Kidney epithelial cell (primary cell): ENCODE data around the gene BRF1. TPM values are rescaled to one million over a fixed set of nuclear protein-coding genes. Genes with fewer than 3 reads are reported as not detected.
"Not testable (repeated sequence)": the region's sequence is repeated elsewhere in the genome, so short reads cannot be mapped to it uniquely, and the experiment has no call there.

Experiments
- DNase-seq: peaks from one replicate; pipeline ENCODE4 v3.0.0-alpha.2; 2010; ENCODE audit warnings: low read depth
- H3K27me3 ChIP-seq: 2 replicates; pipeline ENCODE4 v1.6.0; 2011; ENCODE audit warnings: low read length; ENCODE audit not compliant: control insufficient read depth, insufficient read depth
- H3K36me3 ChIP-seq: 2 replicates; pipeline ENCODE4 v1.5.1; 2011; ENCODE audit warnings: low read length; ENCODE audit not compliant: control insufficient read depth, insufficient read depth
- H3K4me3 ChIP-seq: 2 replicates; pipeline ENCODE4 v1.5.1; 2011; ENCODE audit warnings: low read depth, mild to moderate bottlenecking, control low read depth, low read length
- CTCF ChIP-seq: IDR thresholded peaks from 2 replicates; pipeline ENCODE4 v1.5.1; 2011; ENCODE audit warnings: mild to moderate bottlenecking, moderate library complexity, low read length, control low read depth, inconsistent platforms; ENCODE audit not compliant: insufficient read depth, poor library complexity, severe bottlenecking
- total RNA-seq: library from RNA; depleted of rRNA; stranded (reverse); fragments of >200 nt; gene quantifications from 2 replicates; pipeline ENCODE4 v1.2.3, GENCODE V29; 2015

The BRF1 gene
- total RNA-seq, 1 donor from 2014 or later: 48.4 TPM

GRCh38 chr14:105301103-105301914, 508 bp upstream of the BRF1 start:
- DNase-seq: peak; percentile 68
- no peaks in the 10 kb centered on the region for H3K27me3 ChIP-seq
- no peaks in the 10 kb centered on the region for H3K36me3 ChIP-seq
- peak overlapping the region; percentile 92 for H3K4me3 ChIP-seq
- no peak for TF ChIP-seq CTCF

GRCh38 chr14:105299654-105300541, 903 bp downstream of the BRF1 start:
- H3K36me3 ChIP-seq: no peaks in the 10 kb centered on the region
- H3K4me3 ChIP-seq: peak overlapping the region; percentile 92
- no peaks in the 10 kb centered on the region for H3K27me3 ChIP-seq
- TF ChIP-seq CTCF: no peak
- DNase-seq: no peak

- not testable (repeated sequence) for H3K36me3 ChIP-seq, DNase-seq, H3K4me3 ChIP-seq, H3K27me3 ChIP-seq
Observed at GRCh38 chr14:105297311-105297710, 3.5 kb downstream of the BRF1 start.

GRCh38 chr14:105294142-105294597, 6.6 kb downstream of the BRF1 start:
- H3K27me3 ChIP-seq: no peaks in the 10 kb centered on the region
- TF ChIP-seq CTCF: no peak
- no peak overlapping the region for H3K4me3 ChIP-seq
- DNase-seq: no peak
- H3K36me3 ChIP-seq: no peaks in the 10 kb centered on the region

GRCh38 chr14:105292826-105293711, 7.7 kb downstream of the BRF1 start:
- DNase-seq: no peak
- TF ChIP-seq CTCF: no peak
- Histone ChIP-seq H3K27me3 (no peaks in the 10 kb centered on the region), H3K36me3 (no peaks in the 10 kb centered on the region), H3K4me3 (no peak overlapping the region)
